Peyer's patch (tissue), 4 donors: ENCODE data around the gene SASH3.

Experiments
- CTCF ChIP-seq, 6 experiments: fragments of 450-650 bp in 4 of 6; fragments of 200-600 bp in 2 of 6; sonication (generic) in 1 of 6; IDR thresholded peaks; one replicate each; pipeline ENCODE4 v1.5.1; 2017 to 2019; ENCODE audit warnings: antibody characterized with exemption in 6 of 6, mild to moderate bottlenecking in 3 of 6, moderate library complexity in 1 of 6
- POLR2A ChIP-seq, 2 donors: fragments of 450-650 bp; IDR thresholded peaks; one replicate each; pipeline ENCODE4 v1.5.1; 2017; ENCODE audit warnings: antibody characterized with exemption in 2 of 2, mild to moderate bottlenecking in 2 of 2, moderate library complexity in 2 of 2

- TF ChIP-seq CTCF (IDR thresholded peaks at IDR 0.05) (no peak), POLR2A (IDR thresholded peaks at IDR 0.05) (no peak)
Observed at GRCh38 chrX:129750971-129751370, 28.8 kb upstream of the SASH3 start.
